22Rv1 (cell line): Measurements from ENCODE around the gene FAM111A.

ENCODE experiments used
- ZFX ChIP-seq: fragments of 450-650 bp; IDR thresholded peaks from 2 replicates; pipeline ENCODE4 v1.6.1; 2017; ENCODE audit warnings: antibody characterized with exemption, borderline replicate concordance
- TF ChIP-seq, protein P1 (sequence below): fragments of 450-650 bp; IDR thresholded peaks from 2 replicates; pipeline ENCODE4 v1.5.1; 2017; ENCODE audit warnings: mild to moderate bottlenecking

- TF ChIP-seq, protein P1, sequence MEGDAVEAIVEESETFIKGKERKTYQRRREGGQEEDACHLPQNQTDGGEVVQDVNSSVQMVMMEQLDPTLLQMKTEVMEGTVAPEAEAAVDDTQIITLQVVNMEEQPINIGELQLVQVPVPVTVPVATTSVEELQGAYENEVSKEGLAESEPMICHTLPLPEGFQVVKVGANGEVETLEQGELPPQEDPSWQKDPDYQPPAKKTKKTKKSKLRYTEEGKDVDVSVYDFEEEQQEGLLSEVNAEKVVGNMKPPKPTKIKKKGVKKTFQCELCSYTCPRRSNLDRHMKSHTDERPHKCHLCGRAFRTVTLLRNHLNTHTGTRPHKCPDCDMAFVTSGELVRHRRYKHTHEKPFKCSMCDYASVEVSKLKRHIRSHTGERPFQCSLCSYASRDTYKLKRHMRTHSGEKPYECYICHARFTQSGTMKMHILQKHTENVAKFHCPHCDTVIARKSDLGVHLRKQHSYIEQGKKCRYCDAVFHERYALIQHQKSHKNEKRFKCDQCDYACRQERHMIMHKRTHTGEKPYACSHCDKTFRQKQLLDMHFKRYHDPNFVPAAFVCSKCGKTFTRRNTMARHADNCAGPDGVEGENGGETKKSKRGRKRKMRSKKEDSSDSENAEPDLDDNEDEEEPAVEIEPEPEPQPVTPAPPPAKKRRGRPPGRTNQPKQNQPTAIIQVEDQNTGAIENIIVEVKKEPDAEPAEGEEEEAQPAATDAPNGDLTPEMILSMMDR = no peak
- TF ChIP-seq ZFX = no peak
Measured at GRCh38 chr11:59196777-59197176, 54.1 kb downstream of the FAM111A start.
